AML-193 (cell line): ENCODE measurements around the gene RAMP3.

Experiments used
- DNase-seq, 2 experiments: peaks; one replicate each; lab custom pipeline; 2025; lab: John Stamatoyannopoulos, UW

Gene RAMP3

DNA sequence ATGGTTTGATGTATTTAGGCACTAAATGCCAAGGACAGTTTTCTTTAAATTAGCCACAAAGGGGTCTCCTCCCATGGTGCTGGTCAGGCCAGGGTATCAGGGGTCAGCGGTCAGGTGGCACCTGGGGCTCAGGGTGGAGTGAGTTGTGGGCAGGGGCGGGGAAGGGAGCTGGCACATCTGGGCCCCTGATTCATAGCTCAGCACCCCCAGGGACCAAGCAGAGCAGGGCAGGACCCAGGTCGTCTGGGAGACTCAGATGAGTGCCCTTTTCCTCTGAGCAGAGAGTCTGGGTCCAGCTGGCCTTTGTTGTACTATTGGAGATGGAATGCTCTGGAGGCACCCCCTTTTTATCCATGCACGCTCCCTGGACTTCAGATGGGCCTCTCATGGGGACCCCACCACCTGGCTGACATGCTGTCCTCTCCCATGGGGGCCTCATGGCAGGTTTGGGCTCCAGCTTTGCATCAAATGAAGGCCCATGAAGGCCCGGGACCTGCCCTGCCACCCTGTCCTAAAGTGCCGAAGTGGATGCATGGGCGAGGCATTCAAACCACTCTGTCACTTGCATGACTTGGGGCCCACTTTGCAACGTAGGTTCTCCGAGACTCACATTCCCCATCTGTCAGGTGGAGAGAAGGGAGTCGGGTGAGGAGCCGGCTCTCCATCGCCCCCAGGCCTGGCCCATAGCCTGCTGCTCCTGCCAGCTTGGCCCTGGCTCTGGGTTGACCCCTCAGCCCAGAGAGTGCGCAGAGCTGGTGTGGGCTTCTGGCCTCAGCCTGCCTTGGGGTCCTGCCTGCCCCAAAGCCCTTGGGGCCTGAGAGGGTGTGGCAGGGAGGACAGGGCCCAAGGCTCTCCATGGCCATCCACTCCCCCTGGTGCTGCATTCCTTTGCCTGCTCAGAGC is 66.4 kb downstream of the RAMP3 start:
- DNase-seq: no peak

DNA sequence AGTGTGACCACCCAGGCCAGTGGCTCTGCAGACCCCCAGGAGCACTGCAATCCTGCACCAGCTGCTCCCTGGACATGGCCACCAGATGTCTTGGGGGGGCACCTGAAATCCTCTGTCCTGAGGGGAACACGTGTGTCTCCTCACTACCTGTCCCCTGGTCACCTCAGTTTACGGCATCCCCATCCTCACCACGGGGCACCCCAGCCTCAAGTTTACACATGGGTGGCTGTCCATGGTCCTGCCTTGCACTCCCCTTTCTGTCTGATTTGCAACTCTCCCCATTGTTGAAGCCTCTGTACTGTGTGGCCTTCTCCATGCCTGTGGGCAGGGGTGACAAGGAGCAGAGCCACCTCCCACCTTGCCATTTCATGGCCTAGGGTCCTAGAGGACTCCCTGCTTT is 67.2 kb downstream of the RAMP3 start:
- no peak for DNase-seq

GRCh38 chr7:45225311-45225947 is 67.8 kb downstream of the RAMP3 start:
- DNase-seq: no peak

DNA sequence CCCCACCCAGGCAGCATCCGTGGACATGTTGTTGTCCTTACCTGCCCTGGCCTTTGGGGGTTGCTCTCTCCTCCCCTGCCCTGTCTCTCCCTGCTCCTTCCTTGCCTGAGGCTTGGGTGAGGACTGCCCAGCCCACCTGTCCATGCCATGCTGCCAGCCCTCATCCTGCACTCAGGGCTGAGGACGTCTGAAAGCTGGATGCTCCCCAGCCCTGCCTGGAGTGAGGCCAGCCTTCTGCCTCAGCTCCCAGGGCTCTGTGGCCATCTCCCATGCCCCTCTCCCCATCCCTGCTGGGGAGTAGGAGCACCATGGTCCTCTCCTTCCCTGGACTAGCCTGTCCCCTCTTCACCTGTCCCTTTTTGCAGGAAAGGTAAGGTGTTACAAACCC is 68.4 kb downstream of the RAMP3 start:
- no peak for DNase-seq

- no peak for DNase-seq
These were observed 71.7 kb downstream of the RAMP3 start for GRCh38 chr7:45229156-45229920.

DNA sequence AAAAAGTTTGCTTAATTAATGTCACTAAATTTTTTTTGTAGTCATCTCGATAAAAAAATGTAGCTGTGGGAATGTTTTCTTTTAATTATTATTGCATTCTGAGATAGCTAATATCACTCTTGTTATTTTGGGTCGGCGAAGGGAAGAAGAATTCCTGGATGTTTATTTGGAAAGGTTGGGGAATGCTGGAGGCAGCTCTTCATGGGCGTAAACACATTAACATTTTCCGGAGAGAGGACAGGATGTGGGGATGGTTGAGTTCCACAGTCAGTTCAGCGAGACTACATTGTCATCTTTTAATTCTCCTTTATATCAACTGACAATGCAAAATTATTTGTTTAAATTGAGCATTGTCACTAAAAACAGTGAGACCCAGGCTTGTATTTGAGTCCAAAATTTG is 72.5 kb downstream of the RAMP3 start:
- no peak for DNase-seq

- DNase-seq: no peak
These were observed 73.1 kb downstream of the RAMP3 start for GRCh38 chr7:45230611-45231165.

GRCh38 chr7:45233249-45233775 is 75.7 kb downstream of the RAMP3 start:
- DNase-seq: no peak
